IMR-90 (cell line): ENCODE results near the gene RRN3. TPM values are rescaled to one million over a fixed set of nuclear protein-coding genes. Genes with fewer than 3 reads are reported as not detected.
A peak's percentile ranks its signal among the peaks of the same experiment; 100 is the strongest.
"Not testable (repeated sequence)": the region's sequence is repeated elsewhere in the genome, so short reads cannot be mapped to it uniquely, and the experiment has no call there.

Experiments
- ATAC-seq: fragments of 200-7000 bp; cut with Tn5 transposase; 2 replicates; pipeline ENCODE4 v1.9.1; 2020; ENCODE audit warnings: low read depth, mild to moderate bottlenecking, moderate library complexity
- BruUV-seq: library from RNA; stranded (reverse); fragments of 400-500 nt; replicated peaks from 2 replicates; lab custom pipeline; 2021; lab: Mats Ljungman, UMichigan
- CTCF ChIA-PET: fragments of 300-600 bp; formaldehyde crosslinking; extraction: SDS; loops from one replicate; lab custom pipeline; 2021; ENCODE audit warnings: antibody characterized with exemption; lab: Yijun Ruan, JAX
- POLR2A ChIA-PET: fragments of 300-600 bp; sonication (Branson Sonifier 250); formaldehyde crosslinking; loops from one replicate; lab custom pipeline; 2022; ENCODE audit warnings: antibody characterized with exemption; ENCODE audit not compliant: unreplicated experiment; lab: Charles Lee
- DNase-seq: peaks from one replicate; pipeline ENCODE4 v3.0.0; 2013
- H2AFZ ChIP-seq: replicated peaks from 2 replicates; pipeline ENCODE3; 2013; ENCODE audit warnings: low read length, mild to moderate bottlenecking; ENCODE audit not compliant: poor library complexity
- H2AK5ac ChIP-seq: 2 replicates; pipeline ENCODE4 v1.6.1; 2013; ENCODE audit warnings: low read depth, low read length, inconsistent platforms
- H2AK9ac ChIP-seq: replicated peaks from 2 replicates; pipeline ENCODE3; 2013; ENCODE audit warnings: mild to moderate bottlenecking, low read depth, low read length, moderate library complexity; ENCODE audit not compliant: poor library complexity
- H2BK120ac ChIP-seq: 2 replicates; pipeline ENCODE4 v1.6.1; 2013; ENCODE audit warnings: low read depth, low read length, inconsistent platforms
- H2BK15ac ChIP-seq: 3 replicates; pipeline ENCODE4 v1.6.1; 2013; ENCODE audit warnings: low read depth, low read length, inconsistent platforms
- H2BK20ac ChIP-seq: 2 replicates; pipeline ENCODE4 v1.6.1; 2013; ENCODE audit warnings: low read depth, mild to moderate bottlenecking, inconsistent platforms, low read length, moderate library complexity
- H2BK5ac ChIP-seq: 2 replicates; pipeline ENCODE4 v1.6.1; 2013; ENCODE audit warnings: mild to moderate bottlenecking, low read depth, low read length, inconsistent platforms; ENCODE audit not compliant: poor library complexity, severe bottlenecking
- H3K14ac ChIP-seq: replicated peaks from 2 replicates; pipeline ENCODE4 v1.6.1; 2013; ENCODE audit warnings: low read depth, low read length, inconsistent platforms
- H3K18ac ChIP-seq: 2 replicates; pipeline ENCODE4 v1.6.1; 2013; ENCODE audit warnings: low read depth, low read length, control low read depth
- H3K23ac ChIP-seq: 2 replicates; pipeline ENCODE4 v1.6.1; 2013; ENCODE audit warnings: low read depth, low read length, inconsistent platforms
- H3K27ac ChIP-seq: 2 replicates; pipeline ENCODE4 v1.5.1; 2013; ENCODE audit warnings: mild to moderate bottlenecking, control low read depth, low read length; ENCODE audit not compliant: insufficient read depth
- H3K27me3 ChIP-seq: 2 replicates; pipeline ENCODE4 v1.6.1; 2013; ENCODE audit warnings: low read length; ENCODE audit not compliant: control insufficient read depth, insufficient read depth
- H3K36me3 ChIP-seq: 2 replicates; pipeline ENCODE4 v1.6.1; 2013; ENCODE audit warnings: low read length, mixed read lengths; ENCODE audit not compliant: control insufficient read depth, insufficient read depth
- H3K4ac ChIP-seq: 2 replicates; pipeline ENCODE4 v1.6.1; 2013; ENCODE audit warnings: low read depth, low read length, inconsistent platforms
- H3K4me1 ChIP-seq: 2 replicates; pipeline ENCODE4 v1.6.1; 2013; ENCODE audit warnings: low read length, mixed read lengths; ENCODE audit not compliant: control insufficient read depth, insufficient read depth
- H3K4me2 ChIP-seq: 2 replicates; pipeline ENCODE4 v1.6.1; 2013; ENCODE audit warnings: low read depth, mild to moderate bottlenecking, control low read depth, low read length, moderate library complexity
- H3K4me3 ChIP-seq: 2 replicates; pipeline ENCODE4 v1.5.1; 2013; ENCODE audit warnings: low read depth, mild to moderate bottlenecking, control low read depth, low read length, moderate library complexity; ENCODE audit not compliant: insufficient read depth
- H3K56ac ChIP-seq: 2 replicates; pipeline ENCODE4 v1.6.1; 2013; ENCODE audit warnings: low read length, inconsistent platforms; ENCODE audit not compliant: insufficient read depth; ENCODE audit errors: extremely low read depth
- H3K79me1 ChIP-seq, 2 experiments: 2 replicates each; pipeline ENCODE4 v1.6.1; 2013; ENCODE audit warnings: low read length in 2 of 2, inconsistent platforms in 1 of 2, low read depth in 1 of 2
- H3K9ac ChIP-seq: 2 replicates; pipeline ENCODE4 v1.6.1; 2013; ENCODE audit warnings: low read depth, low read length, control low read depth
- H3K9me1 ChIP-seq: 2 replicates; pipeline ENCODE4 v1.6.1; 2013; ENCODE audit warnings: low read length, inconsistent platforms; ENCODE audit not compliant: insufficient read depth
- H3K9me3 ChIP-seq: 2 replicates; pipeline ENCODE4 v1.6.1; 2013; ENCODE audit warnings: low read length; ENCODE audit not compliant: control insufficient read depth, insufficient read depth
- H4K20me1 ChIP-seq: 2 replicates; pipeline ENCODE4 v1.6.1; 2013; ENCODE audit warnings: low read length, inconsistent platforms; ENCODE audit not compliant: insufficient read depth
- H4K5ac ChIP-seq: 2 replicates; pipeline ENCODE4 v1.6.1; 2013; ENCODE audit warnings: mild to moderate bottlenecking, low read depth, low read length, control low read depth
- H4K8ac ChIP-seq, 2 experiments: 2 replicates each; pipeline ENCODE4 v1.6.1; 2013; ENCODE audit warnings: low read depth in 2 of 2, low read length in 2 of 2, control low read depth in 1 of 2, inconsistent platforms in 1 of 2
- H4K91ac ChIP-seq: 2 replicates; pipeline ENCODE4 v1.6.1; 2013; ENCODE audit warnings: low read depth, low read length, inconsistent platforms; ENCODE audit not compliant: insufficient read depth
- WGBS, 2 experiments: methylation state at CpG; one replicate each; pipeline versions ENCODE4 v1.1.5 to v1.1.7; 2013; ENCODE audit warnings: missing lambda C conversion rate in 2 of 2; ENCODE audit not compliant: insufficient read length in 1 of 2; ENCODE audit errors: extremely low coverage in 2 of 2; 5-methylcytosine and 5-hydroxymethylcytosine counted together
- dilution Hi-C: fragments of 300-500 bp; cut with HindIII; formaldehyde crosslinking; loops from one replicate; pipeline ENCODE4 v1.14.3; 2018; ENCODE audit warnings: low sequenced_read_pairs; ENCODE audit not compliant: unreplicated experiment
- in situ Hi-C: fragments of 300-500 bp; cut with MboI; formaldehyde crosslinking; loops from 3 replicates; pipeline ENCODE4 v1.14.3; 2019; ENCODE audit warnings: low sequenced_read_pairs, inconsistent platforms, mixed read lengths
- intact Hi-C: fragments of 100-400 bp; cut with micrococcal nuclease; formaldehyde crosslinking; loops from 2 replicates; pipeline ENCODE4 v1.10.0; 2022
- polyA plus RNA-seq, 3 experiments: library from polyadenylated mRNA; depleted of rRNA; stranded (reverse); fragments of >200 nt; gene quantifications; 2 replicates each; pipeline ENCODE4 v1.2.3, GENCODE V29; 2012; ENCODE audit warnings: low replicate concordance in 1 of 3
- total RNA-seq: library from RNA; depleted of rRNA; stranded (reverse); fragments of >200 nt; gene quantifications from 2 replicates; pipeline ENCODE4 v1.2.3, GENCODE V29; 2012

Gene RRN3
- total and polyA plus RNA-seq, 2 of the 4 experiments (the other 2 are of a cell fraction): 22.1 to 47.7 TPM

DNA sequence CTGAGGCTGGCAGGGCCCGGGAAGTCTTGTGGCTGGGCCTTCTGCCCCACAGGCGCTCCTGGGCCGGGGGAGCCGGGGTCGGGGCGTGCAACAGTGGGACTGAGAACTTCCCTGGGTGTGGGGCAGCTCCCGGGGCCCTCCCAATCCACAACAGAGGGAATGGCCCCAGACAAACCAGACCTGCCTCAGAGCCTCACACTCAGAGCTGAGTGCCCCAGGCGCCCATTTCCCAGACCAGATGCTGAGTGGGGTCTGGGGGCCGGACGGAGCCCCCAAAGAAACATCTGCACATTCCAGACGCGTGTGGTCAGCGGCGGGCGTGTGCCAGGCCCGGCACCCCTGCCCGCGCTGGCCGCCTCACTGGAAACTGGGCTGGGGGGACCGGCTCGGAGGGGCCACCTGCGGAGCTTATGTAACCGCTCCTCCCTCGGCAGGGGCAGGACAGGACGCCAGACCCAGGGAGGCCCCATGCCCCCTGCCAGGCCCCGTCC, 49.6 kb upstream of the RRN3 start:
- peak overlapping the region; percentile 22 for H3K9ac ChIP-seq
- no CpG with 5 or more reads among the region's 26 CpGs for WGBS, 2 experiments
- CTCF ChIA-PET, DNase-seq, H3K36me3 ChIP-seq, intact Hi-C loops, dilution Hi-C loops, H3K4me3 ChIP-seq, H2BK15ac ChIP-seq, H3K9me1 ChIP-seq, BruUV-seq, H3K9me3 ChIP-seq, H3K27me3 ChIP-seq, POLR2A ChIA-PET, H2BK20ac ChIP-seq, H2AK9ac ChIP-seq, H3K23ac ChIP-seq, in situ Hi-C loops, H2AFZ ChIP-seq: not testable (repeated sequence)
- H3K4me2 ChIP-seq: peak overlapping the region; percentile 49; the same call in 1 of the 2 replicates
- peaks cover 42% of the 10 kb centered on the region for H4K20me1 ChIP-seq
- H2BK5ac ChIP-seq: peak overlapping the region; percentile 79
- H3K56ac ChIP-seq: 0 out of 2 replicates have a peak overlapping the region, but pooled peaks have one; percentile 51
- H4K5ac ChIP-seq: 0 out of 2 replicates have a peak overlapping the region, but pooled peaks have one; percentile 53
- peak overlapping the region; percentile 84; the same call in 1 of the 2 replicates for H3K4ac ChIP-seq
- H3K4me1 ChIP-seq: peaks cover 39% of the 10 kb centered on the region
- H3K79me1 ChIP-seq: peaks cover 0 to 35% of the 10 kb centered on the region in 2 experiments; a peak in 2 of 4 replicates
- peak overlapping the region; percentile 64; the same call in 1 of the 2 replicates for H3K14ac ChIP-seq
- H2BK120ac ChIP-seq: peak overlapping the region; percentile 75; the same call in 1 of the 2 replicates
- peak overlapping the region; percentile 81 for H3K27ac ChIP-seq
- peak overlapping the region; percentile 26; the same call in 1 of the 2 replicates for H3K18ac ChIP-seq
- H4K91ac ChIP-seq: peak overlapping the region; percentile 77
- ATAC-seq: peak; percentile 4
- peak overlapping the region; percentile 97 for H2AK5ac ChIP-seq
- H4K8ac ChIP-seq: peak overlapping the region; percentile 36 to 71; a peak in 2 of 4 replicates

DNA sequence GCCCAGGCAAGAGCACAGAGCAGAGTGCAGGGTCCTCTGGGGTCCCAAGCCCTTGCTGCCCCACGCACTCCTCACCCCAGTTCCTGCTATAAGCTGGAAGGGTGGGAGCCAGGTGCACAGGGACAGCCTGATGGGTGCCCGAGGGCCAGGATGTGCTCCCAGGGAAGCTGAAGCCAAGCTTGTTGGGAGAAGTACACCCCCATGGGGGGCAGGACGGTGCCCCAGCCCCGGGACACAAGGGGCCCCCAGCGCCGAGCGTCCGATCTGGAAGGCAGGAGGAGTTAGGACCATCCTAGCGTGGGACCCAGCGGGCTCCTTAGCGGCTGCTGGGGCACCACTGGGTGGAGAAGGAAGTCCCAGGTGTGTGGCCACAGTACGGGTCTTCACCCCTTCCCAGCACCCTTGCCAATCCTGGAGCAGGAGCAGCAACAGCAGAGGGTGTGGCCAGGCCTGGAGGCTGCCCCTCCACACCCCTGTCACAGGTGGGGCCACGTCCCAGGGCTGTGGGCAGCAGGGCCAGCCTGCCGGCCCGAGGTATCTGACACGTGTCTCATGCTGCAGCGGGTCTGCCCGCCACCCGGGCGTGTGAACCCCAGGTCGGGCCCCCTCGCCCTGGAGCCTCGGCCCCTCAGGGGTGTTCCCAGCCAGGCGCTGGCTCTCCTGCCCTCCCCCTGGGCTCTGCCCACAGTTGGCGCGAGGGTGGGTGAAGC, 49.0 kb upstream of the RRN3 start:
- H3K4ac ChIP-seq, H2BK20ac ChIP-seq, H3K56ac ChIP-seq, dilution Hi-C loops, CTCF ChIA-PET, in situ Hi-C loops, H2BK15ac ChIP-seq, H4K8ac ChIP-seq, H3K18ac ChIP-seq, H3K9me3 ChIP-seq, H2BK120ac ChIP-seq, H3K4me3 ChIP-seq, H3K23ac ChIP-seq, H2AFZ ChIP-seq, H3K36me3 ChIP-seq, H3K9me1 ChIP-seq, H4K91ac ChIP-seq, intact Hi-C loops, H3K27me3 ChIP-seq, POLR2A ChIA-PET, ATAC-seq, H3K4me2 ChIP-seq, H3K14ac ChIP-seq, DNase-seq, H2AK9ac ChIP-seq, BruUV-seq, H3K9ac ChIP-seq, H4K5ac ChIP-seq: not testable (repeated sequence)
- Histone ChIP-seq H4K20me1 (peaks cover 42% of the 10 kb centered on the region), H2BK5ac (peak overlapping the region; percentile 79), H3K79me1 (peaks cover 0 to 35% of the 10 kb centered on the region in 2 experiments; a peak in 2 of 4 replicates), H3K27ac (peak overlapping the region; percentile 81), H3K4me1 (peaks cover 39% of the 10 kb centered on the region), H2AK5ac (peak overlapping the region; percentile 59)
- 80% methylated on average over 2 of the region's 26 CpGs; no CpG with 5 or more reads in 1 of the 2 experiments for WGBS, 2 experiments
